ENCODE results near the gene SEMA6C.
"Not testable (repeated sequence)": the region's sequence is repeated elsewhere in the genome, so short reads cannot be mapped to it uniquely, and the experiment has no call there.

Gene SEMA6C

DNA sequence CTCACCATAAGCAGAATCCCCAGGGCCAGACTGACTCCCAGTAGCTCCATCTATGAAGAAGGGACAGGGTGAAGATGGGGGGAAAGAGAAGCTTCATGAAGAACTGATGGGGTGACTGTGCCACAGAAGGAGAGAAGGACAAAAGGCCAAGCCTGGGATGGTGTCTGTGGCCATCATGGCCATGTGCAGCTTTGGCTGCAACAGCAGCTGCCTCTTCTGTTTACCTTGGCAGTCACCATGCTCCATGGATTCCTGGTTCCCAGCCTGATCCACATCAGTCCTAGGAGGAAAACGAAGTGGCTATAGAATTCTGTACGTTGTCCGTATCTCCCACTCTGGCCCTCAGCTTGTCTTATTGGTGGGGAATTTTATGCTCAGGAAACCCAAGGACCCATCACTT is 12.0 kb downstream of the SEMA6C start:
- peak in 1 of 10 donors; percentile 32 for DNase-seq
- intact Hi-C loops (cut with DNase I), result no loop called here

DNA sequence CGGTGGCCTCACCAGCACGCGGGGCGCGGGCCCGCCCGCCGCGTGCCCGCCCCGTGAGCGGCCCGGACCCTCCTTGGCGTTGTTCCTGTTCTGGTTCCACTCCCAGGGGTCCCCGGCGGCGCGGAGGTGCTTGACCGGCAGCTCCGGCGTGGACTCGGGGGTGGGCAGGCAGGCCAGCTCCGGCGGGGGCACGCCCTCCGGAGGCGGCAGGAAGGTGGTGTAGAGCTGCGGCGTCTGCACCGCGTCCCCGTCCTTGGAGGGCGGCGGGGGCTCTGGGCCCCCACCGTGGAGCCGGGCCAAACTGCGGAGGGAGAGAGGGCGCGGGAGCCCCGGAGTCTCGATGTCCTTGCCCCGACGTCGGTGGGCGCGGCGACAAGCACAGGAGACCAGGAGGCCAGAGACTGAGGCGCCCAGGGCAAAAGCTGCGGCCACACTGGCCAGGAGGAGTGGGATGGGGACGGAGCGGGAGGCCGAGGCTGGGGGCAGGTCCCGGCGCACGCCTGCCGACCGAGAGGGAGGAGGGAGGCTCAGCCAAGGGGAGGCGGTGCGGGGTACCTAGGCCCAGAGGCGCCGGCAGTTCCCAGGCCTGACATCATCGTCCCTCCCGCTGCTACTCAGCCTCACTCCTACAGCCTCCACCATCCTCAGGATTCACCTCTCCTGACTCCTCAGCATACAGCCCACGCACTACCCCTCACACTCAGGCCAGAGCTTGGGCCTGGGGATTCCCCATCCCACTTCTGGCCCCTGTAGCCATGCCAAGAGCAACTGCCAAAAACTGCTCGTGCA is 13.2 kb downstream of the SEMA6C start:
- DNase-seq, result peak in 1 of 10 donors; percentile 80
- intact Hi-C loops (cut with DNase I), result no loop called here

- intact Hi-C loops (cut with DNase I), result no loop called here
- peak in 1 of 10 donors; percentile 66 for DNase-seq
Measured at GRCh38 chr1:151132335-151133017, 14.0 kb downstream of the SEMA6C start.

DNA sequence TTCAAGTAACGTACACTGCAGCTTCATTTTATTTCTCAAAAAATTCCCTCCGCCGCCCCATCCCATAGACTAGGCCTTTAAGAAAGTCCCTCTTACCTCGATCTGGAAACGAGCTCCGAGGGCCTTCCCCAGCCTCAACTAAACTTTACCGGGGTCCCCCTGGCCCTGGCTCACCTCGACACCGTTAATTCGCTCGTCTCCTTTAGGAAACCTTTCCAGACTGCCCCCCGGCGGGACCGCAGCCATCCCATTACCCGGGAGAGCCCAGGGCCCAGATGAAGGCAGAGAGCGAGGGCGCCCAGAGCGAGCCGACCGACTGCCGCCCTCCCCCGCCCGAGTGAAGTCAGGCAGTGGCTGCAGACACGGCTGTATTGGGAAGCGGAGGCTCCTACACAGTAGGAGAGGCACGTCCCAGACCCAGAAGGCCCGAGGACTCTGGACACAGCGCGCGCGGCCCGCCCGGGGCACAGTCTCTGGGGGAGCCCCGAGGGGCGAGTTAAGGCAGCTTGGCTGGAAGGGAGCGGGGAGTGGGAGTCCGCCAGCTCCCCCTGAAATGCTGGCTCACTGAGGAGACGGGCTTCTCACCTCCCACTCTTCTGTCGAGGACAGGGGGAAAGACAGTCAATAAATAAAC is 14.6 kb downstream of the SEMA6C start:
- DNase-seq, result peak in 5 of 10 donors; percentile 25 to 89 (median 28)
- intact Hi-C loops (cut with DNase I), result no loop called here

DNA sequence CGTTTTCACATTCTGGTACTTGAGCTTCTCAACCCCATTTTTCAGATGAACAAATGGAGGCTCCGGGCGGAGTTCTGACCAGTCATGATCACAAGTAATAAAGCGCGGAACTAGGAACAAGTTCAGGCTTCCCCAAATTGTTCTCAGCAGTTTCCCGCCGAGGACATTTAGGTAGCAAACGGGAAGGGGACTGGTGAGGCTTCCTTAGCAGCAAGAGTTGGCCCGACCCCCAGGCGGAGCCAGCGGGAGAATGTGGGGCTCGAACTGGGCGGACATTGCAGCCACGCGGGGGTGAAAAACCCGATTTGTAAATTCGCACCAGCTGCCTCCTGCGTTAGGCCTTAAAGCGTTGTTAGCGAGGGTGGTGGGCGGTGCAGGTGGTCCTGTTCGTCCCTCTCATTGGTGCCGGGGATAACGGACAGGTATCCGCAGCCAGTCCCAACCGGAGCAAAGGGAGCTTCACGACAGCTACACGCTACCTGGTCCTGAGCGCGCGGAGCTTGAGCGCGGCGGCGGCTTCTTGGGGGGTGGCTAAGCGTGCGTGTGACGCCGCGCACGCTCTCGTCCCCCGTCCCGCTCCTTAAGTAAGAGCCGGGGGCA is 15.3 kb downstream of the SEMA6C start:
- DNase-seq, result peak; percentile 47 to 97 (median 86)
- intact Hi-C loops (cut with DNase I), result no loop called here

- intact Hi-C loops (cut with DNase I), result no loop called here
- DNase-seq, result no peak
Measured at GRCh38 chr1:151128800-151129199, 17.6 kb downstream of the SEMA6C start.

DNA sequence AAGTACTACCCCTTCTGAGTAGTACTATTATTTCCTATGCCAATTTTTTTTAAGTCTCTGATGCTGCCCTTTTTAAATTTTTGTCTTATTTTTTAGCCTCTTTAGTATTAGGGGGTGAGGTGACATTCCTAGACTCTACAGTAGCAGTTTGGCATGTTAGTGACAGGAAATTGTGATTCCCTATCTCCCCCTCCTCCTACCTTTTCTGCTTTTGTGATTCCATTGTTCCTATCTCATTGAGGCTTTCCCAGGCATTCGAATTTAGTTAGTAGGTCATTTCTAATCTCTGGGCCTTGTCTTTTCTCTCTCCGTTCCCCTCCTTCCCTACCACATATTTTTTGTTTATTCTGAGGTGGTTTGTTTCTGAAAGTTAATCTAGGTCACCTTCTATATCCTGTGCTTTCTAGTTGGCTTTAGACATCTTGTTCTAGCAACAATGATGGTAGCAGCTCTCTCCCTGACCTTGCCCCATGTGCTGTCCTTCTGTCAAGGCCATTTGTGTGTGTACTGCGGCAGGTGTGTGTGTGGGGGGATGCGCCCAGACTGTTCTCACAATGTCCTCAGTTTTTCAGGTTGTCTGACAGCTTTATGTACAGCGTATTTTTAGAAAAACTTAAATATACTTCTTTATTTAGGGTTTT is 21.5 kb downstream of the SEMA6C start:
- intact Hi-C loops (cut with DNase I), result no loop called here
- no peak for DNase-seq

DNA sequence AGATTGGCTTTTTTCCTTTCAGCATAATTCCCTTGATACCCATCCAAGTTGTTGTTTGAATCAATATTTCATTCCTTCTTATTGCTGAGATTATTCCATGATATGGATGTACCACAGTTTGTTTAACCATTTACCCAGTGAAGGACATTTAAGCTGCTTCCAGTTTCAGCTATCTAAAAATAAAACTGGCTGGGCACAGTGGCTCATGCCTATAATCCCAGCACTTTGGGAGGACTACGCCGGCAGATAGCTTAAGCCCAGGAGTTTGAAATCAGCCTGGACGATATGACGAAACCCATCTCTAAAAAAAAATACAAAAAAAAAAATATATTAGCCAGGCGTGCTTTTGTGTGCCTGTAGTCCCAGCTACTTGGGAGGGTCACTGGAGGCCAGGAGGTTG is 32.6 kb downstream of the SEMA6C start:
- DNase-seq, result no peak
- intact Hi-C loops (cut with DNase I), result no loop called here

- DNase-seq, result peak in 1 of 10 donors; percentile 40
- intact Hi-C loops (cut with DNase I), result no loop called here
Measured at GRCh38 chr1:151108331-151108730, 38.1 kb downstream of the SEMA6C start.

- intact Hi-C loops (cut with DNase I), result no loop called here
- DNase-seq, result no peak
Measured at GRCh38 chr1:151106894-151107293, 39.5 kb downstream of the SEMA6C start.

DNA sequence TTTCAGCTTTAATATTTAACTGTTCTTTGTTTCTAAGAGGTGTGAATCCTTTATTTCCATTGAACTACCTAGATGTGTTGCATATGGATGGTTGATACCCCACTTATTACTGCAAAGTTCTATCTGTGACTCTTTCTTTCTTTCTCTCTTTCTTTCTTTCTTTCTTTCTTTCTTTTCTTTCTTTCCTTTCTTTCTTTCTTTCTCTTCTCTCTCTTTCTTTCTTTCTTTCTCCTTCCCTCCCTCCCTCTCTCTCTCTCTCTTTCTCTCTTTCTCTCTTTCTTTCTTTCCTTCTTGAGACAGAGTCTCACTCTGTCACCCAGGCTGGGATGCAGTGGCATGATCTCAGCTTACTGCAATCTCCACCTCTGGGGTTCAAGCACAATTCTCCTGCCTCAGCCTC is 41.8 kb downstream of the SEMA6C start:
- no peak for DNase-seq
- intact Hi-C loops (cut with DNase I), result no loop called here

- peak in 1 of 10 donors; percentile 4 for DNase-seq
- intact Hi-C loops (cut with DNase I), result loop anchor here (2.0 kb wide), 1 partner anchor 59 kb away; the partner anchor contains the start of gene TNFAIP8L2
Measured at GRCh38 chr1:151098126-151098525, 48.3 kb downstream of the SEMA6C start.

GRCh38 chr1:151097426-151097825 is 49.0 kb downstream of the SEMA6C start:
- peak in 1 of 10 donors; percentile 25 for DNase-seq
- intact Hi-C loops (cut with DNase I), result not testable (repeated sequence)

GRCh38 chr1:151085953-151086559 is 60.4 kb downstream of the SEMA6C start:
- DNase-seq, result no peak

More at GRCh38 chr1:151085953-151086559, 60.4 kb downstream of the SEMA6C start:
- intact Hi-C loops (cut with DNase I), result no loop called here
